ENCODE measurements around the gene LRRN3. TPM values are rescaled to one million over a fixed set of nuclear protein-coding genes. Genes with fewer than 3 reads are reported as not detected.
A peak's percentile ranks its signal among the peaks of the same experiment; 100 is the strongest.

LRRN3 gene
- total and polyA plus RNA-seq, 2 experiments from 2014 or later, result 0.40 TPM; not detected in 1

DNA sequence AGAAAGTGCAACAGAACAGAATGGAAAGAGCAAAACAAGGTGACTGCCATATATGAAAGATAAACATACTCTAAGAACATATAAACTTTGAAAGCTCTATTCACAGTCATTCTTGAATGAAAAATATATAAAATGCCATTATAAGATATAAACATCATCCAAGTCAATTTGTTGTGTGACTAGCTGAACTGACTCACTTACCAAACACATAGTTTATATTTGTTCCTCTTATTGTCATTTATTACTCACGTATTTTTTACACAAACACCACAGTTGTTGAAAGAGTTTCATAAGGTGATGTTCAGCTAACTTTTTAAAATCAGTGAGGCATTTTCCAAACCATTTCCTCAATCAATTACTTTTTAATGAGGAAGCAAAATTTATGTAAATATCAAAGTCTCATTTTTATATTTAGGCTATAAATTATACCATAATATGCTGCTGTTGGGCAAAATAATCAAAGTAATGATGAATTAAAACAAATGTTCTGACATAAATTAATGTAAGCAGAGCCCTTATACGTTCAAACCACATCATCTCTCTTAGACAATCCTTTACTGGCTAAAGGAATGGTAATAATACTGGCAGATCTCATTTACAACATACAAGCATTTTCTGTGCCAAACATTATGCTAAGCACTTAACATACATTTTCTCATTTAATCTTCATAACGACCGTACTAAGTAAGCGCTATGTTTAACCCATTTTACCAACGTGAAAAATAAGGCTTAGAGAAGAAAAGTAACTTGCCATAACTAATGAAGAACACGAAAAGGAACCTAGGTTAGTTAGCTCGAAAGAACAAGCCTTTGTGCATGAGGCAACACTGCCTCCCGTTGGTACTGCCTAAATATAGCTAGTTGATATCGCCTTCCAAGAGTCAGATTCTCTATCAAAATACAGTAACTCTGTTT, 7.3 kb downstream of the LRRN3 start:
- no peak overlapping the region for H3K27ac ChIP-seq (ENCODE audit: low read depth)
- H3K9me3 Mint-ChIP-seq, result no peaks in the 10 kb centered on the region
- no peaks in the 10 kb centered on the region for H3K36me3 ChIP-seq (ENCODE audit: insufficient read depth)
- H3K4me1 Mint-ChIP-seq, result peaks cover 50% of the 10 kb centered on the region
- peak; percentile 59 for ATAC-seq
- no peaks in the 10 kb centered on the region for H3K27me3 Mint-ChIP-seq (ENCODE audit: insufficient read depth, low read depth, poor library complexity)
- no peaks in the 10 kb centered on the region for H3K36me3 Mint-ChIP-seq (ENCODE audit: low read depth)
- H2AFZ ChIP-seq, result no peak overlapping the region
- H3K27ac Mint-ChIP-seq, result no peak overlapping the region
- no peak overlapping the region for H3K4me3 Mint-ChIP-seq
- peak; percentile 83 for DNase-seq (ENCODE audit: low spot score)
- H4K20me1 ChIP-seq (replicated peaks; ENCODE audit: insufficient read depth), result no peaks in the 10 kb centered on the region
- TF ChIP-seq, protein P1, sequence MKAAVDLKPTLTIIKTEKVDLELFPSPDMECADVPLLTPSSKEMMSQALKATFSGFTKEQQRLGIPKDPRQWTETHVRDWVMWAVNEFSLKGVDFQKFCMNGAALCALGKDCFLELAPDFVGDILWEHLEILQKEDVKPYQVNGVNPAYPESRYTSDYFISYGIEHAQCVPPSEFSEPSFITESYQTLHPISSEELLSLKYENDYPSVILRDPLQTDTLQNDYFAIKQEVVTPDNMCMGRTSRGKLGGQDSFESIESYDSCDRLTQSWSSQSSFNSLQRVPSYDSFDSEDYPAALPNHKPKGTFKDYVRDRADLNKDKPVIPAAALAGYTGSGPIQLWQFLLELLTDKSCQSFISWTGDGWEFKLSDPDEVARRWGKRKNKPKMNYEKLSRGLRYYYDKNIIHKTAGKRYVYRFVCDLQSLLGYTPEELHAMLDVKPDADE (IDR thresholded peaks at IDR 0.05), result no peak
- TF ChIP-seq, protein P2, sequence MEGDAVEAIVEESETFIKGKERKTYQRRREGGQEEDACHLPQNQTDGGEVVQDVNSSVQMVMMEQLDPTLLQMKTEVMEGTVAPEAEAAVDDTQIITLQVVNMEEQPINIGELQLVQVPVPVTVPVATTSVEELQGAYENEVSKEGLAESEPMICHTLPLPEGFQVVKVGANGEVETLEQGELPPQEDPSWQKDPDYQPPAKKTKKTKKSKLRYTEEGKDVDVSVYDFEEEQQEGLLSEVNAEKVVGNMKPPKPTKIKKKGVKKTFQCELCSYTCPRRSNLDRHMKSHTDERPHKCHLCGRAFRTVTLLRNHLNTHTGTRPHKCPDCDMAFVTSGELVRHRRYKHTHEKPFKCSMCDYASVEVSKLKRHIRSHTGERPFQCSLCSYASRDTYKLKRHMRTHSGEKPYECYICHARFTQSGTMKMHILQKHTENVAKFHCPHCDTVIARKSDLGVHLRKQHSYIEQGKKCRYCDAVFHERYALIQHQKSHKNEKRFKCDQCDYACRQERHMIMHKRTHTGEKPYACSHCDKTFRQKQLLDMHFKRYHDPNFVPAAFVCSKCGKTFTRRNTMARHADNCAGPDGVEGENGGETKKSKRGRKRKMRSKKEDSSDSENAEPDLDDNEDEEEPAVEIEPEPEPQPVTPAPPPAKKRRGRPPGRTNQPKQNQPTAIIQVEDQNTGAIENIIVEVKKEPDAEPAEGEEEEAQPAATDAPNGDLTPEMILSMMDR (conservative IDR thresholded peaks at IDR 0.05; ENCODE audit: low read depth in 2 of 2), result peak; percentile 95 to 96
- peaks cover 41% of the 10 kb centered on the region for H3K4me1 ChIP-seq (ENCODE audit: insufficient read depth)
- H3K79me2 ChIP-seq (replicated peaks; ENCODE audit: insufficient read depth), result no peaks in the 10 kb centered on the region
- H3K9me2 ChIP-seq (ENCODE audit: insufficient read depth), result no peaks in the 10 kb centered on the region
- no peaks in the 10 kb centered on the region for H3F3A ChIP-seq (replicated peaks; ENCODE audit: low read depth)
- H3K4me3 ChIP-seq, result no peak overlapping the region
- no peaks in the 10 kb centered on the region for H3K27me3 ChIP-seq (ENCODE audit: insufficient read depth)
- H3K4me2 ChIP-seq, result peak overlapping the region; percentile 3; the same call in 1 of the 2 replicates

DNA sequence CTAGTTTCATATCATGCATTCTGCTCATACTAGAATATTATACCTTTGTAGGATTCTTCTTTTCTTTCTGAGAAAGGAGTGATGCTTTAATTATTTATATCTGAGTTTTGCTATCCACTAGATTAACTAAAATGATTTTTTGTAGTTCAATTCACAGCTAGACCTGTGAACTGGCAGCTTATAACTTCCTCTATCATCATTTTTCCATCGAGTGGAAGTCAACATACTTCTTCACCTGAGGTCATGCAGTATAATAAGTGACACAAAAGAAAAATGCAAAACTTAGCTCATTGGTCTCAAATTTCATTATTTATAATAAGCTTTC, 8.0 kb downstream of the LRRN3 start:
- Mint-ChIP-seq H3K9me3 (no peaks in the 10 kb centered on the region), H3K4me3 (no peak overlapping the region), H3K27ac (no peak overlapping the region), H3K36me3 (ENCODE audit: low read depth) (no peaks in the 10 kb centered on the region), H3K27me3 (ENCODE audit: insufficient read depth, low read depth, poor library complexity) (no peaks in the 10 kb centered on the region), H3K4me1 (peaks cover 50% of the 10 kb centered on the region)
- Histone ChIP-seq H3K9me2 (ENCODE audit: insufficient read depth) (no peaks in the 10 kb centered on the region), H3K4me2 (no peak overlapping the region), H4K20me1 (replicated peaks; ENCODE audit: insufficient read depth) (no peaks in the 10 kb centered on the region), H3K4me3 (no peak overlapping the region), H3F3A (replicated peaks; ENCODE audit: low read depth) (no peaks in the 10 kb centered on the region), H3K36me3 (ENCODE audit: insufficient read depth) (no peaks in the 10 kb centered on the region), H2AFZ (no peak overlapping the region), H3K4me1 (ENCODE audit: insufficient read depth) (peaks cover 39% of the 10 kb centered on the region), H3K79me2 (replicated peaks; ENCODE audit: insufficient read depth) (no peaks in the 10 kb centered on the region), H3K27ac (ENCODE audit: low read depth) (no peak overlapping the region), H3K27me3 (ENCODE audit: insufficient read depth) (no peaks in the 10 kb centered on the region)
- ATAC-seq (no peak), DNase-seq (ENCODE audit: low spot score) (no peak)
- TF ChIP-seq EZH2 (IDR thresholded peaks at IDR 0.05; ENCODE audit: low read depth, unreplicated experiment), result no peak
- no peak for TF ChIP-seq NANOG (IDR thresholded peaks at IDR 0.05; ENCODE audit: borderline replicate concordance)
- TF ChIP-seq, protein P3, sequence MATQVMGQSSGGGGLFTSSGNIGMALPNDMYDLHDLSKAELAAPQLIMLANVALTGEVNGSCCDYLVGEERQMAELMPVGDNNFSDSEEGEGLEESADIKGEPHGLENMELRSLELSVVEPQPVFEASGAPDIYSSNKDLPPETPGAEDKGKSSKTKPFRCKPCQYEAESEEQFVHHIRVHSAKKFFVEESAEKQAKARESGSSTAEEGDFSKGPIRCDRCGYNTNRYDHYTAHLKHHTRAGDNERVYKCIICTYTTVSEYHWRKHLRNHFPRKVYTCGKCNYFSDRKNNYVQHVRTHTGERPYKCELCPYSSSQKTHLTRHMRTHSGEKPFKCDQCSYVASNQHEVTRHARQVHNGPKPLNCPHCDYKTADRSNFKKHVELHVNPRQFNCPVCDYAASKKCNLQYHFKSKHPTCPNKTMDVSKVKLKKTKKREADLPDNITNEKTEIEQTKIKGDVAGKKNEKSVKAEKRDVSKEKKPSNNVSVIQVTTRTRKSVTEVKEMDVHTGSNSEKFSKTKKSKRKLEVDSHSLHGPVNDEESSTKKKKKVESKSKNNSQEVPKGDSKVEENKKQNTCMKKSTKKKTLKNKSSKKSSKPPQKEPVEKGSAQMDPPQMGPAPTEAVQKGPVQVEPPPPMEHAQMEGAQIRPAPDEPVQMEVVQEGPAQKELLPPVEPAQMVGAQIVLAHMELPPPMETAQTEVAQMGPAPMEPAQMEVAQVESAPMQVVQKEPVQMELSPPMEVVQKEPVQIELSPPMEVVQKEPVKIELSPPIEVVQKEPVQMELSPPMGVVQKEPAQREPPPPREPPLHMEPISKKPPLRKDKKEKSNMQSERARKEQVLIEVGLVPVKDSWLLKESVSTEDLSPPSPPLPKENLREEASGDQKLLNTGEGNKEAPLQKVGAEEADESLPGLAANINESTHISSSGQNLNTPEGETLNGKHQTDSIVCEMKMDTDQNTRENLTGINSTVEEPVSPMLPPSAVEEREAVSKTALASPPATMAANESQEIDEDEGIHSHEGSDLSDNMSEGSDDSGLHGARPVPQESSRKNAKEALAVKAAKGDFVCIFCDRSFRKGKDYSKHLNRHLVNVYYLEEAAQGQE (IDR thresholded peaks at IDR 0.05; ENCODE audit: unreplicated experiment), result no peak
- no peak for TF ChIP-seq EZH2phosphoT487 (IDR thresholded peaks at IDR 0.05; ENCODE audit: unreplicated experiment)
- no peak for TF ChIP-seq STAT1 (IDR thresholded peaks at IDR 0.05; ENCODE audit: unreplicated experiment)
- TF ChIP-seq ZNF114 (CRISPR knock-in tag; IDR thresholded peaks at IDR 0.05), result no peak
- no peak for TF ChIP-seq JUNB (IDR thresholded peaks at IDR 0.05; ENCODE audit: unreplicated experiment)
- no peak for TF ChIP-seq ZNF331 (CRISPR knock-in tag; IDR thresholded peaks at IDR 0.05; ENCODE audit: low read depth)
- TF ChIP-seq, protein P1 (IDR thresholded peaks at IDR 0.05), result no peak
- TF ChIP-seq, protein P2 (conservative IDR thresholded peaks at IDR 0.05; ENCODE audit: low read depth in 2 of 2), result no peak
- TF ChIP-seq CREB1 (CRISPR knock-in tag; IDR thresholded peaks at IDR 0.05; ENCODE audit: low read depth), result no peak

Data from GM23338 (cell line).